BJ (cell line): ENCODE results near the gene OR2V2. TPM values are rescaled to one million over a fixed set of nuclear protein-coding genes. Genes with fewer than 3 reads are reported as not detected.

ENCODE experiments used
- CTCF ChIA-PET: fragments of 350-600 bp; formaldehyde crosslinking; extraction: SDS; loops from one replicate; lab custom pipeline; 2021; ENCODE audit warnings: antibody characterized with exemption, inconsistent platforms; lab: Yijun Ruan, JAX
- POLR2A ChIA-PET: fragments of 300-600 bp; sonication (Branson Sonifier 250); formaldehyde crosslinking; extraction: SDS; loops from one replicate; lab custom pipeline; 2021; ENCODE audit warnings: antibody characterized with exemption; lab: Charles Lee
- DNase-seq: peaks from one replicate; pipeline ENCODE4 v3.0.0-alpha.2; 2011; ENCODE audit warnings: low read depth
- H3K27me3 ChIP-seq: 2 replicates; pipeline ENCODE4 v1.6.0; 2011; ENCODE audit warnings: low read length; ENCODE audit not compliant: control insufficient read depth, insufficient read depth
- H3K36me3 ChIP-seq: 2 replicates; pipeline ENCODE4 v1.5.1; 2011; ENCODE audit warnings: low read length; ENCODE audit not compliant: control insufficient read depth, insufficient read depth
- H3K4me3 ChIP-seq: 2 replicates; pipeline ENCODE4 v1.5.1; 2011; ENCODE audit warnings: low read depth, mild to moderate bottlenecking, control low read depth, low read length
- CTCF ChIP-seq: IDR thresholded peaks from 2 replicates; pipeline ENCODE4 v1.5.1; 2011; ENCODE audit warnings: low read depth, mild to moderate bottlenecking, control low read depth, inconsistent platforms, low read length, moderate library complexity; ENCODE audit not compliant: insufficient read depth
- polyA plus RNA-seq: library from polyadenylated mRNA; depleted of rRNA; stranded (reverse); fragments of >200 nt; gene quantifications from 2 replicates; pipeline ENCODE4 v1.2.3, GENCODE V29; 2011

The OR2V2 gene
- polyA plus RNA-seq, 1 experiment = not detected

GRCh38 chr5:181186986-181187499, 39.7 kb downstream of the OR2V2 start:
- no peak for DNase-seq
- no peaks in the 10 kb centered on the region for H3K27me3 ChIP-seq
- POLR2A ChIA-PET = no interaction called here
- H3K4me3 ChIP-seq = no peak overlapping the region
- CTCF ChIA-PET = interaction anchor here (0.8 to 1.4 kb wide), 2 partner anchors 11 to 12 kb away, joined by 3 read pairs; no protein-coding TSS in a partner anchor
- no peak for TF ChIP-seq CTCF
- no peaks in the 10 kb centered on the region for H3K36me3 ChIP-seq

GRCh38 chr5:181187500-181188213, 40.3 kb downstream of the OR2V2 start:
- no peak for DNase-seq
- H3K36me3 ChIP-seq = no peaks in the 10 kb centered on the region
- peak; percentile 29; the same call in 1 of the 2 replicates for TF ChIP-seq CTCF
- peak overlapping the region; percentile 8 for H3K4me3 ChIP-seq
- POLR2A ChIA-PET = no interaction called here
- CTCF ChIA-PET = interaction anchor here (0.8 to 2.7 kb wide), 3 partner anchors 10 to 19 kb away, joined by 3 to 8 read pairs (median 3); no protein-coding TSS in a partner anchor
- H3K27me3 ChIP-seq = no peaks in the 10 kb centered on the region

GRCh38 chr5:181188700-181189362, 41.4 kb downstream of the OR2V2 start:
- peak overlapping the region; percentile 42 for H3K4me3 ChIP-seq
- DNase-seq = no peak
- H3K27me3 ChIP-seq = no peaks in the 10 kb centered on the region
- TF ChIP-seq CTCF = no peak
- no peaks in the 10 kb centered on the region for H3K36me3 ChIP-seq
- ChIA-PET POLR2A (interaction anchor here (0.5 kb wide), 1 partner anchor 403 kb away, joined by 3 read pairs; no protein-coding TSS in a partner anchor), CTCF (interaction anchor here (0.6 to 2.7 kb wide), 3 partner anchors 18 to 380 kb away, joined by 3 to 8 read pairs (median 5); no protein-coding TSS in a partner anchor)

- POLR2A ChIA-PET = interaction anchor here (0.6 kb wide), 1 partner anchor 14 kb away, joined by 3 read pairs; no protein-coding TSS in a partner anchor
- CTCF ChIA-PET = interaction anchor here (1.1 to 2.7 kb wide), 4 partner anchors 18 to 35 kb away, joined by 4 to 8 read pairs (median 5); no protein-coding TSS in a partner anchor
Observed at GRCh38 chr5:181189363-181189961, 42.1 kb downstream of the OR2V2 start.

More at GRCh38 chr5:181189363-181189961, 42.1 kb downstream of the OR2V2 start:
- TF ChIP-seq CTCF = no peak
- Histone ChIP-seq H3K27me3 (no peaks in the 10 kb centered on the region), H3K36me3 (no peaks in the 10 kb centered on the region), H3K4me3 (peak overlapping the region; percentile 42)
- DNase-seq = no peak
